Trophoblast cell (in vitro differentiated cells and primary cell): ENCODE data around the gene CPN2.

Experiments used
- DNase-seq, 2 donors: peaks; one replicate each; pipeline ENCODE4 v3.0.0-alpha.2; 2016
- H2AFZ ChIP-seq: 2 replicates; pipeline ENCODE4 v1.6.1; 2013; ENCODE audit warnings: low read length, moderate library complexity, mild to moderate bottlenecking; ENCODE audit not compliant: insufficient read depth, poor library complexity
- H2AK5ac ChIP-seq: 2 replicates; pipeline ENCODE4 v1.6.1; 2013; ENCODE audit warnings: mild to moderate bottlenecking, low read length
- H2BK120ac ChIP-seq: 2 replicates; pipeline ENCODE4 v1.6.1; 2013; ENCODE audit warnings: low read length, mild to moderate bottlenecking, moderate library complexity; ENCODE audit not compliant: insufficient read depth, poor library complexity
- H2BK12ac ChIP-seq: 2 replicates; pipeline ENCODE4 v1.6.1; 2013; ENCODE audit warnings: mild to moderate bottlenecking, low read length, moderate library complexity
- H2BK5ac ChIP-seq: 2 replicates; pipeline ENCODE4 v1.6.1; 2013; ENCODE audit warnings: low read length, low read depth, moderate library complexity, mild to moderate bottlenecking; ENCODE audit not compliant: poor library complexity
- H3K14ac ChIP-seq: 2 replicates; pipeline ENCODE4 v1.6.1; 2013; ENCODE audit warnings: mild to moderate bottlenecking, low read length
- H3K18ac ChIP-seq: 2 replicates; pipeline ENCODE4 v1.6.1; 2013; ENCODE audit warnings: mild to moderate bottlenecking, low read length
- H3K23ac ChIP-seq: 2 replicates; pipeline ENCODE4 v1.6.1; 2013; ENCODE audit warnings: low read length
- H3K27ac ChIP-seq: 2 replicates; pipeline ENCODE4 v1.5.1; 2013; ENCODE audit warnings: low read depth, mild to moderate bottlenecking, inconsistent platforms, low read length, moderate library complexity
- H3K27me3 ChIP-seq: 2 replicates; pipeline ENCODE4 v1.6.1; 2013; ENCODE audit warnings: inconsistent platforms, mild to moderate bottlenecking, low read length, moderate library complexity; ENCODE audit not compliant: insufficient read depth
- H3K36me3 ChIP-seq, 2 experiments: 1 replicate in 1 of 2; 2 replicates in 1 of 2; pipeline ENCODE4 v1.6.1; 2013; ENCODE audit warnings: low read length in 2 of 2, mild to moderate bottlenecking in 2 of 2, moderate library complexity in 1 of 2; ENCODE audit not compliant: insufficient read depth in 2 of 2, control insufficient read depth in 1 of 2
- H3K4ac ChIP-seq: 2 replicates; pipeline ENCODE4 v1.6.1; 2013; ENCODE audit warnings: low read depth, mild to moderate bottlenecking, low read length, moderate library complexity
- H3K4me1 ChIP-seq, 2 experiments: 1 replicate in 1 of 2; 2 replicates in 1 of 2; pipeline ENCODE4 v1.6.1; 2013; ENCODE audit warnings: low read length in 2 of 2, mild to moderate bottlenecking in 2 of 2, moderate library complexity in 1 of 2; ENCODE audit not compliant: insufficient read depth in 2 of 2, control insufficient read depth in 1 of 2
- H3K4me2 ChIP-seq: 2 replicates; pipeline ENCODE4 v1.6.1; 2013; ENCODE audit warnings: inconsistent platforms, mild to moderate bottlenecking, low read length, moderate library complexity
- H3K4me3 ChIP-seq: 2 replicates; pipeline ENCODE4 v1.5.1; 2013; ENCODE audit warnings: mild to moderate bottlenecking, low read depth, low read length, inconsistent platforms
- H3K79me1 ChIP-seq: one replicate; pipeline ENCODE4 v1.6.1; 2013; ENCODE audit warnings: low read length
- H3K79me2 ChIP-seq: 2 replicates; pipeline ENCODE4 v1.6.1; 2013; ENCODE audit warnings: low read length, mild to moderate bottlenecking; ENCODE audit not compliant: control insufficient read depth, insufficient read depth, poor library complexity
- H3K9ac ChIP-seq: 2 replicates; pipeline ENCODE4 v1.6.1; 2013; ENCODE audit warnings: mild to moderate bottlenecking, low read length
- H3K9me3 ChIP-seq: 2 replicates; pipeline ENCODE4 v1.6.1; 2013; ENCODE audit warnings: low read depth, mild to moderate bottlenecking, control low read depth, inconsistent platforms, low read length; ENCODE audit not compliant: insufficient read depth
- H4K12ac ChIP-seq: 2 replicates; pipeline ENCODE4 v1.6.1; 2013; ENCODE audit warnings: low read depth, mild to moderate bottlenecking, low read length, moderate library complexity
- H4K8ac ChIP-seq: 2 replicates; pipeline ENCODE4 v1.6.1; 2013; ENCODE audit warnings: low read depth, mild to moderate bottlenecking, low read length, moderate library complexity
- H4K91ac ChIP-seq: one replicate; pipeline ENCODE4 v1.6.1; 2013; ENCODE audit warnings: low read depth, mild to moderate bottlenecking, low read length, moderate library complexity
- WGBS: extraction: QIAGEN DNeasy Blood & Tissue Kit; methylation state at CpG from one replicate; pipeline ENCODE4 v1.1.7; 2013; ENCODE audit warnings: missing lambda C conversion rate; ENCODE audit not compliant: insufficient read length, insufficient coverage; ENCODE audit errors: extremely low coverage; 5-methylcytosine and 5-hydroxymethylcytosine counted together

CPN2 gene

DNA sequence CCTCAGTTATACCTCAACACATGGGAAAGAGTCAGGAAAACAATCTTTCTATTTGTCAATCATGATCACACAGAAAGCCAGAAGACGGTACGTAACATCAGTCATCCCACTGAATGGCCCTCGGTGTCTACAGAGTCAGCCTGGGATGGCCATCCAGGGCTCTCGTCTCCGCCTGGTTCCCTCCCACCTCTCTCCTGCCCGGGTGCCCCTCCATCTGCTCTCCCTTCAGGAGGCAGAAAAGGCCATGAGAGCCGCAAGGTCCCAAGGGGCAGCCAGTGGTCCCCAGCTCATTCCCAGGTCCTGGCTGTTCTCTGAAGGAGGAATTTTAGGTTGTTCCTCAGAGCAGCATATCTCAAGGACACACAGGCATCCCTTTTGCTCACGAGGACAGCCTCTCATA lies 22.8 kb upstream of the CPN2 start:
- no peak overlapping the region for H3K14ac ChIP-seq
- H3K9me3 ChIP-seq, result no peaks in the 10 kb centered on the region
- H4K91ac ChIP-seq, result no peak overlapping the region
- no peak overlapping the region for H3K27ac ChIP-seq
- H3K9ac ChIP-seq, result no peak overlapping the region
- no peak overlapping the region for H4K8ac ChIP-seq
- H4K12ac ChIP-seq, result no peak overlapping the region
- no peak overlapping the region for H2BK120ac ChIP-seq
- no peak overlapping the region for H3K4me3 ChIP-seq
- no peaks in the 10 kb centered on the region for H3K79me1 ChIP-seq
- H3K79me2 ChIP-seq, result no peaks in the 10 kb centered on the region
- no peaks in the 10 kb centered on the region for H3K27me3 ChIP-seq
- no peaks in the 10 kb centered on the region for H3K36me3 ChIP-seq
- no peak overlapping the region for H3K18ac ChIP-seq
- H3K4me2 ChIP-seq, result no peak overlapping the region
- no peak overlapping the region for H2AFZ ChIP-seq
- no peak overlapping the region for H2AK5ac ChIP-seq
- no peak overlapping the region for H3K4ac ChIP-seq
- no peak overlapping the region for H3K23ac ChIP-seq
- H2BK5ac ChIP-seq, result no peak overlapping the region
- DNase-seq, result no peak
- peaks cover 0 to 2% of the 10 kb centered on the region in 2 experiments for H3K4me1 ChIP-seq
- no peak overlapping the region for H2BK12ac ChIP-seq
- no CpG with 5 or more reads among the region's 8 CpGs for WGBS

DNA sequence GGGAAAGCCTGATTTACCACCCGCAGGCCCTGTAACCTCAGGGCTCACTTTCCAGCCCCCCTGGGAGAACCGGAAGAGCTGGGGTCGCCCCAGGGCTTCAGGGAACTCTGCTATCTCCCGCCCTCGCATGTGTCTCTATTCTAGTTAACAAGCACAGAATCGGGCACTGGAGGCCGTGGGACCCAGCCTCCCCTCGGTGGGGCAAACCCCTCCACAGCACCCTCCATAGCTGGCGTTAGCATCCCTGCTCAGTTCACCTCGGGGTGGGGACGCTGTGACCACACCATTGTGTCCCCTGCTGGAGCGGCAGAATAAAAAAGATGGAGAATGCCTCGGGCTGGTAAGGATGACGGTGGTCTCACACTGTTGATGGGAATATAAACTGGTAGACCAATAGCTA lies 21.9 kb upstream of the CPN2 start:
- H3K27ac ChIP-seq, result no peak overlapping the region
- no peak overlapping the region for H3K18ac ChIP-seq
- H3K79me2 ChIP-seq, result no peaks in the 10 kb centered on the region
- H3K4me1 ChIP-seq, result peaks cover 0 to 2% of the 10 kb centered on the region in 2 experiments
- H3K27me3 ChIP-seq, result no peaks in the 10 kb centered on the region
- no peak overlapping the region for H4K8ac ChIP-seq
- no peak overlapping the region for H3K23ac ChIP-seq
- no peak overlapping the region for H2BK120ac ChIP-seq
- H4K91ac ChIP-seq, result no peak overlapping the region
- H3K4ac ChIP-seq, result no peak overlapping the region
- no peak overlapping the region for H4K12ac ChIP-seq
- H2BK5ac ChIP-seq, result no peak overlapping the region
- H3K4me2 ChIP-seq, result no peak overlapping the region
- no peaks in the 10 kb centered on the region for H3K79me1 ChIP-seq
- no peak overlapping the region for H2AFZ ChIP-seq
- H3K36me3 ChIP-seq, result no peaks in the 10 kb centered on the region
- H3K9me3 ChIP-seq, result no peaks in the 10 kb centered on the region
- H2BK12ac ChIP-seq, result no peak overlapping the region
- WGBS, result no CpG with 5 or more reads among the region's 14 CpGs
- no peak for DNase-seq
- H3K4me3 ChIP-seq, result no peak overlapping the region
- no peak overlapping the region for H3K9ac ChIP-seq
- H3K14ac ChIP-seq, result no peak overlapping the region
- no peak overlapping the region for H2AK5ac ChIP-seq

DNA sequence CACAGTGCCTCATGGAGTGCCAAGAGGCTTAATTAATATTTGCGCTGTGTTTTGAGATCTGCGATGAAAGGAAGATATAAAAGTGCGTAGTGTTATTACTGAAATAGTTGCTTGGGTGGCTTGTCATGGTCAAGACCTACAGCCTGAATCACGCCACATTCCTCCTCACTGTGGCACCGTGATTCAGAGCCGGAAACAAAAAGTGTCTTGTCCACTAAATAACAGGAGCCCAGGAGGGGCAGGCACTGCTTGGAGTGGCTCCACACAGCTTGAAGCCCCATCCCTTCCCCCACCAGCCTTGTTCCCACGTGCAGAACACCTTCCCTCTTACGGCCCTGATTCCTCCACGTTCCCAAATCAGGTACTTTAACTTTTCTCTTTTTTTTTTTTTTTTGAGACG lies 19.6 kb upstream of the CPN2 start:
- Histone ChIP-seq H2BK120ac (no peak overlapping the region), H3K9me3 (no peaks in the 10 kb centered on the region), H3K4me2 (no peak overlapping the region), H4K12ac (no peak overlapping the region), H3K9ac (no peak overlapping the region), H3K36me3 (no peaks in the 10 kb centered on the region), H3K18ac (no peak overlapping the region), H2AFZ (no peak overlapping the region), H3K4me3 (no peak overlapping the region), H3K4ac (no peak overlapping the region), H2BK5ac (no peak overlapping the region), H3K4me1 (peaks cover 0 to 3% of the 10 kb centered on the region in 2 experiments), H3K27me3 (no peaks in the 10 kb centered on the region), H3K27ac (no peak overlapping the region), H2BK12ac (no peak overlapping the region), H4K91ac (no peak overlapping the region), H3K79me2 (no peaks in the 10 kb centered on the region), H2AK5ac (no peak overlapping the region), H4K8ac (no peak overlapping the region), H3K14ac (no peak overlapping the region), H3K79me1 (no peaks in the 10 kb centered on the region), H3K23ac (no peak overlapping the region)
- 100% methylated on average over 3 of the region's 10 CpGs for WGBS
- DNase-seq, result peak; percentile 14 to 50

DNA sequence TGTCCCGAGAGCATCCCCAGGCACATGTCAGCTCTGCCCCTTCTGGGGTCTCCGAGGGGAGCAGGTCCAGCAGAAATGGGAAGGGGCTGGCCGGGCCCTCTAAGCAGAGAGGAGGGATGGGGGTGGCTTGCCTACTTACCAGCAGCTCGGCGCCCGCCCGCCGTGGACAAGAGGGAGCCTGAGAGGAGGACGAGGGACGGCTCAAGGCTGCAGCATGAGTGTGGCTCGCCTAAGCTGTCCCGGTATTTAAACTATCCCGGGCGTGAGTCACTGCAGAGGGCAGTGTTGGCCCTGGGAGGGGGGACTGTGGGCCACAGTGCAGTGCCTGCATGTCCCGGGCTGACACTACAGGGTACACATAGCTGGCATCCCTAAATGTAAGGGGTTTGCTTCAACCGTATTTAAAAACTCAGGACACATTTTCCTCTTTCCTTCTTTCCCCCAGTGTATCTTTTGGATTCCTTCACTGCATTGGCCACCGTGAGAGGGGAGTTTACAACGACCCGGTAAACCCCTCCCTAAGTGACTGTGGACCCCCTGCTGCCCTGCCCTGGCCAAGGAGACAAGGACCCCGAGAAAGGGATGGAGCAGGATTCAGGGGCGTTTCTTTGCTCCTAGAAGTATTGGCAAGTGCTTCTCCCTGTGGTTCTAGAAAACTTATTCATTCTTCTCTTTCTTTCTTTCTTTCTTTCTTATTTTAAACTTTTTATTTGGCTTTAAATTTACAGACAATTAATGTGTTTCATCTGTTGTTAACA lies 18.6 kb upstream of the CPN2 start, which contains the start of gene LRRC15:
TSS of gene LRRC15 (minus strand) at position 222 of the 758 bp plus-strand sequence. CDS start 8,700 bp downstream, outside the sequence.
- Histone ChIP-seq H2AK5ac (no peak within 1 kb of the TSS), H2AFZ (no peak within 1 kb of the TSS), H3K14ac (no peak within 1 kb of the TSS), H3K4me2 (no peak within 1 kb of the TSS), H3K23ac (no peak within 1 kb of the TSS), H3K36me3 (no peaks in the 10 kb centered on the region), H4K12ac (no peak within 1 kb of the TSS), H3K27me3 (no peaks in the 10 kb centered on the region), H3K27ac (no peak within 1 kb of the TSS), H3K9me3 (no peaks in the 10 kb centered on the region), H4K8ac (no peak within 1 kb of the TSS), H3K79me1 (no peaks in the 10 kb centered on the region), H2BK12ac (no peak within 1 kb of the TSS), H2BK5ac (no peak within 1 kb of the TSS), H4K91ac (no peak within 1 kb of the TSS), H3K9ac (no peak within 1 kb of the TSS), H3K4me1 (peaks cover 2 to 11% of the 10 kb centered on the region in 2 experiments), H3K18ac (no peak within 1 kb of the TSS), H3K4ac (no peak within 1 kb of the TSS), H3K4me3 (no peak within 1 kb of the TSS), H2BK120ac (no peak within 1 kb of the TSS), H3K79me2 (no peaks in the 10 kb centered on the region)
- no CpG with 5 or more reads among the region's 21 CpGs for WGBS
- DNase-seq, result peak; percentile 81 to 85
